Measurements from ENCODE around the gene MUS81. TPM values are rescaled to one million over a fixed set of nuclear protein-coding genes. Genes with fewer than 3 reads are reported as not detected.

MUS81 gene
- total and polyA plus RNA-seq, 2 of the 13 experiments (the other 11 are each of a cell fraction or from before 2014, with no cell fraction given), result 25.6 to 30.2 TPM

GRCh38 chr11:65912845-65913244, 52.6 kb downstream of the MUS81 start:
- H3K79me2 ChIP-seq (ENCODE audit: insufficient read depth, low read length), result peaks cover 2% of the 10 kb centered on the region
- DNase-seq (ENCODE audit: low spot score) (no peak), ATAC-seq (no peak), FAIRE-seq (no peak)
- BruUV-seq (replicated peaks), result no TSS peak
- H3K9me3 ChIP-seq (ENCODE audit: low read length), result no peaks in the 10 kb centered on the region
- intact Hi-C loops (cut with micrococcal nuclease; ENCODE audit: unreplicated experiment) (no loop called here), in situ Hi-C loops (cut with HindIII; ENCODE audit: extremely low pct_ligation_motif_present, low pct_unique_long_range_greater_than_20kb) (no loop called here)
- H3K4me3 ChIP-seq (replicated peaks in 1 of 3; ENCODE audit: insufficient read depth in 1 of 3, low read depth in 2 of 3, low read length in 3 of 3), result no peak overlapping the region
- peaks cover 69% of the 10 kb centered on the region for H3K4me1 ChIP-seq (ENCODE audit: insufficient read depth, low read length)
- no peaks in the 10 kb centered on the region for H4K20me1 ChIP-seq (ENCODE audit: insufficient read depth, low read length)
- no peak overlapping the region for H3K4me2 ChIP-seq (ENCODE audit: low read depth, low read length)
- H3K9ac ChIP-seq (ENCODE audit: insufficient read depth, low read depth, low read length), result no peak overlapping the region
- WGBS (ENCODE audit: low lambda C conversion rate), result 49% methylated on average over 4 of the region's 4 CpGs
- ChIA-PET POLR2A (interaction anchor here (1.7 to 2.4 kb wide), 2 partner anchors 14 to 23 kb away, joined by 9 to 21 read pairs; partner anchors contain the start of genes CCDC85B, FIBP and FOSL1), CTCF (ENCODE audit: low intra/inter-chr PET ratio, low total read pairs) (no interaction called here)
- TF ChIP-seq, protein P1, sequence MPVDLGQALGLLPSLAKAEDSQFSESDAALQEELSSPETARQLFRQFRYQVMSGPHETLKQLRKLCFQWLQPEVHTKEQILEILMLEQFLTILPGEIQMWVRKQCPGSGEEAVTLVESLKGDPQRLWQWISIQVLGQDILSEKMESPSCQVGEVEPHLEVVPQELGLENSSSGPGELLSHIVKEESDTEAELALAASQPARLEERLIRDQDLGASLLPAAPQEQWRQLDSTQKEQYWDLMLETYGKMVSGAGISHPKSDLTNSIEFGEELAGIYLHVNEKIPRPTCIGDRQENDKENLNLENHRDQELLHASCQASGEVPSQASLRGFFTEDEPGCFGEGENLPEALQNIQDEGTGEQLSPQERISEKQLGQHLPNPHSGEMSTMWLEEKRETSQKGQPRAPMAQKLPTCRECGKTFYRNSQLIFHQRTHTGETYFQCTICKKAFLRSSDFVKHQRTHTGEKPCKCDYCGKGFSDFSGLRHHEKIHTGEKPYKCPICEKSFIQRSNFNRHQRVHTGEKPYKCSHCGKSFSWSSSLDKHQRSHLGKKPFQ (CRISPR knock-in tag; IDR thresholded peaks at IDR 0.05; ENCODE audit: insufficient replicate concordance), result no peak
- TF ChIP-seq IRF2 (CRISPR knock-in tag; IDR thresholded peaks at IDR 0.05) (no peak), FOXK2 (IDR thresholded peaks at IDR 0.05) (no peak), SRSF4 (IDR thresholded peaks at IDR 0.05; ENCODE audit: low read depth, low read length, poor library complexity, severe bottlenecking) (no peak), ZNF503 (CRISPR knock-in tag; IDR thresholded peaks at IDR 0.05) (no peak), MLLT10 (CRISPR knock-in tag; IDR thresholded peaks at IDR 0.05) (no peak), SIN3A (IDR thresholded peaks at IDR 0.05; ENCODE audit: borderline replicate concordance, low read depth, low read length) (no peak), ZNF33A (CRISPR knock-in tag; IDR thresholded peaks at IDR 0.05; ENCODE audit: borderline replicate concordance) (no peak), POLR2A (IDR thresholded peaks at IDR 0.05; ENCODE audit: insufficient read depth in 1 of 2, low read depth in 2 of 2, low read length in 2 of 2) (no peak), ZC3H4 (CRISPR knock-in tag; IDR thresholded peaks at IDR 0.05; ENCODE audit: borderline replicate concordance) (no peak), ZNF773 (CRISPR knock-in tag; IDR thresholded peaks at IDR 0.05; ENCODE audit: borderline replicate concordance) (no peak), AGO1 (IDR thresholded peaks at IDR 0.05; ENCODE audit: low read depth, low read length, poor library complexity, severe bottlenecking) (no peak), ZFP90 (CRISPR knock-in tag; IDR thresholded peaks at IDR 0.05; ENCODE audit: borderline replicate concordance) (no peak), ZNF614 (CRISPR knock-in tag; IDR thresholded peaks at IDR 0.05; ENCODE audit: borderline replicate concordance) (no peak)
- TF ChIP-seq, protein P2, sequence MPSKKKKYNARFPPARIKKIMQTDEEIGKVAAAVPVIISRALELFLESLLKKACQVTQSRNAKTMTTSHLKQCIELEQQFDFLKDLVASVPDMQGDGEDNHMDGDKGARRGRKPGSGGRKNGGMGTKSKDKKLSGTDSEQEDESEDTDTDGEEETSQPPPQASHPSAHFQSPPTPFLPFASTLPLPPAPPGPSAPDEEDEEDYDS (CRISPR knock-in tag; IDR thresholded peaks at IDR 0.05), result no peak
- H3K36me3 ChIP-seq (replicated peaks in 1 of 2; ENCODE audit: control insufficient read depth in 1 of 2, insufficient read depth in 2 of 2, low read length in 2 of 2), result no peaks in the 10 kb centered on the region
- H2AFZ ChIP-seq (ENCODE audit: low read length), result no peak overlapping the region
- H3K27ac ChIP-seq (ENCODE audit: extremely low read length, insufficient read depth, low read length), result no peak overlapping the region
- peaks cover 0 to 3% of the 10 kb centered on the region in 2 experiments; a peak in 1 of 5 replicates for H3K27me3 ChIP-seq (ENCODE audit: control insufficient read depth in 1 of 2, insufficient read depth in 2 of 2, low read length in 2 of 2)

Data from HepG2 (cell line).